Midbrain (tissue), 1 donor: ENCODE measurements around the gene FBXO9.

Source experiments
- DNase-seq: peaks from one replicate; lab custom pipeline; 2025; lab: John Stamatoyannopoulos, UW

Gene FBXO9

DNA sequence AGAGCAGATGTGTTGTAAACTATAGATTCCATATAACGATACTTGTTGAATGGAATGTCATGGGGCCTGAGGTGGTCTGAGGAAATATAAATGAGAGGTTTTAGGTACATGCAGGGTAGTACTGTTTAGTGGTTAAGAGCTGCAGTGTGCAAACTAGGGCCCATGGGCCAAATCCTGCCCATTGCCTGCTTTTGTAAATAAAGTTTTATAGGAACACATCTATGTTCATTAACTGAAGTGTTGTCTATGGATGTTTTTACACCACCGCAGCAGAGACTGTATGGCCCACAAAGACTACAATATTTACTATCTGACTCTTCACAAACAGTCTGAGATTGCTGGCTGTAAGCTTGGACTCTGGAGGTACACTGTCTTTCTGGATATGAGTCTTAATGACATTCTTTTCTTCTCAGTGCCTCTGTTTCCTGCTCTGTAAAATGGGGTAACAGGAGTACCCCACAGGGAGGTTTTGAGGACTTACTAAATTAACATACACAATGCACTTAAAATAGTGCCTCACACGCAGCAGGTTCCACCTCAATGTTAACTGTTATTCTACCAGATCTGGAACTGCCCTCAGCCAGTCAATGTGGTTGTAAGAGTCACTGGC is 70.9 kb downstream of the FBXO9 start:
- no peak for DNase-seq

DNA sequence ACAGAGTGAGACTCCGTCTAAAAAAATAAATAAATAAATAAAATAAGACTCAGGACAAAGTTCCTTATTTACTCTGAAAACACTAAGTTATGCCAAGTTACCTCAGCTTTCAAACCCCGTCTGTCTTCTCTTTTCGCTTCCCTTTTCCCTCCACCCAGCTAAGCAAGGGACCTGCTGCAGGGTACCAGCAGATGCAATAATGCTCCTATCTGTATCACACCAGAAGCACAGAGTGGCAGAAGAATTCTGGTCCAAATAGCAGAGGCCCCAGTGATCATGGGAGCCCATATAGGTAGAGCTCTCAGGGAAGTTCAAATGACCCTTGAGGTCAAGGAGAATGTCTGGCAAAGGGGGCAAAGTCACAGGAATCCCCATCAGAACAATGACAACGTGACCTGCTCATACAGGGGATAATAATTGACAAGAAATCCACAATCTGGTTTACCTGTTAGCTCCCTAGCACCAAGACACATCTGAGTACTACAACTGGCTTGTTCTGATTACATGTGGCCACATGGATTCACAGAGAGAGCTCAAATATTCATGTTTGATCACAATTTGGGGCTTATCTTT is 74.7 kb downstream of the FBXO9 start:
- no peak for DNase-seq

DNA sequence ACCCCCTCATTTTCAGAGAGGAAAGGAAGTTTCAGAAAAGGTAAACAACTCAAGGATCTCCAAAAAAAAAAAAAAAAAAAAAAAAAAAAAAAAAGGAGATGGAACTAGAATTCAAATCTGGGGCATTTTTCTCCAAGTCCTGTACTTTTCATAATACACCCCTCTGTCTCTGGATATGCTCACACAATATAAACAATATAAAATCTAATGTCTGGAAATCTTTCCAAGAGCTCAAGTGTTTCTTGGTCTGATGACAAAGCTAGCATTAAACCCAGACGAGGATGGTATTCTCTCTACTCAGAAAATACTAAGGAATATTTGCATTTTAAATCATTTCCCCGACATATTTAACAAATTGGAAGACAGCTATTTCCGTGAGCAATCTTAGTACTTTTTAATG is 77.6 kb downstream of the FBXO9 start:
- no peak for DNase-seq

DNA sequence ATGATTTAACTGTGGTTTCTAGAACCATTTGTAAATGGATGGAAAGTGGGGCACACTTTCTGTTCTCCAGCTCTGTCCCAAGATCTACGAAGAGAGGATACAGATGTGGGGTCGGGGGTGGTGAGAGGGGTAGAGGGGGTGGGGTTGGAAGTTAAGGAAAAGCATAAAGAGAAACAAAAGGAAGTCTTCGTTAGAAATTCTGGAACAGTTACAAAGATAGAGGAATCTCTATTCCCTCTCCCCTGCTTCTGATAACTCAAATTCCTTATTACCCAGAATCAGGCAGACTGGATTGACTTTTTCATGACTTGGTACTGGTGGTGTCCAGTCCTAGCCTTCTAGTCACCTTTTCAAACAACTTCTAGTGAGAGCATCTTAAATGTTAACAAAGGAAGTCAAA is 78.5 kb downstream of the FBXO9 start:
- DNase-seq, result no peak

DNA sequence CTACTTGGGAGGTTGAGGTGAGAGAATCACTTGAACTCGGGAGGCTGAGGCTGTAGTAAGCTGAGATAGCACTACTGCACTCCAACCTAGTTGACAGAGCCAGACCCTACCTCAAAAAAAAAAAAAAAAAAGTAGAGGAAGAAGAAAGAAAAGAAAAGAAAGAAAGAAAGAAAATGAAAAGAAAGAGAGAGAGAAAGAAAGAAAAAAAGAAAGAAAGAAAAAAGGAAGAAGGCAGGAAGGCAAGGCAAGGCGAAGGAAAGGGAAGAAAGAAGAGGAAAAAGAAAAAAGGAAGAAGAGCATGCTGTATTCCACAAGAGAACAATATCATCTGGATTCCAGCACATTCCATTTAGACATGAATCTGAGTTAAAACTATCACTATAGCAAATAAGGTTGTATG is 79.6 kb downstream of the FBXO9 start:
- no peak for DNase-seq

DNA sequence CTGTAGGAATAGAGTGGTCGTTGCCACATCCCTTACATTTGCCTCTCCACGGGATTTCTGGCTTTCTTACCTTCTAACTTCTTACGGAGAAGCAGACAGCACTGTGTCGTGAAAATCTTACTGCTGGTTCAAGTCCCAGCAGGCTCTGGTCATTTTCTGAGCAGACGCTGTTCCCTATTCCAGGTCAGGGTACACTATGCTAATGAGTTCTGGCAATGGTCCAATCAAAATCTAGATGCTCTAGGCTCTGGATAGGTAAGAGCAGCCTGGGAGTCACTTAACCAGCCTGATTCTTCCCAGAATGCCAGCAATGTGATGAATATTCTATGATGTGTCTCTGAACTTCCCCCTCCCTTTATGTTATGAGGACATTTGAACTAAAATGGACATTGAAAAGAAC is 83.5 kb downstream of the FBXO9 start, which contains the start of gene GCM1:
GCM1 (minus strand) TSS at position 158 of the 400 bp plus-strand sequence. CDS start 3,209 bp downstream, outside the sequence.
- no peak for DNase-seq
